Activated CD8-positive, alpha-beta memory T cell treated with anti-CD3 and anti-CD28 coated beads, Interleukin-2, amount 50 U/mL, for 1 hour (primary cell): ENCODE data around the gene ACBD3.
A peak's percentile ranks its signal among the peaks of the same experiment; 100 is the strongest.
"Not testable (repeated sequence)": the region's sequence is repeated elsewhere in the genome, so short reads cannot be mapped to it uniquely, and the experiment has no call there.

Source experiments
- DNase-seq: peaks from one replicate; pipeline ENCODE4 v3.0.0-alpha.2; 2020; ENCODE audit errors: extremely low read depth

The ACBD3 gene

DNA sequence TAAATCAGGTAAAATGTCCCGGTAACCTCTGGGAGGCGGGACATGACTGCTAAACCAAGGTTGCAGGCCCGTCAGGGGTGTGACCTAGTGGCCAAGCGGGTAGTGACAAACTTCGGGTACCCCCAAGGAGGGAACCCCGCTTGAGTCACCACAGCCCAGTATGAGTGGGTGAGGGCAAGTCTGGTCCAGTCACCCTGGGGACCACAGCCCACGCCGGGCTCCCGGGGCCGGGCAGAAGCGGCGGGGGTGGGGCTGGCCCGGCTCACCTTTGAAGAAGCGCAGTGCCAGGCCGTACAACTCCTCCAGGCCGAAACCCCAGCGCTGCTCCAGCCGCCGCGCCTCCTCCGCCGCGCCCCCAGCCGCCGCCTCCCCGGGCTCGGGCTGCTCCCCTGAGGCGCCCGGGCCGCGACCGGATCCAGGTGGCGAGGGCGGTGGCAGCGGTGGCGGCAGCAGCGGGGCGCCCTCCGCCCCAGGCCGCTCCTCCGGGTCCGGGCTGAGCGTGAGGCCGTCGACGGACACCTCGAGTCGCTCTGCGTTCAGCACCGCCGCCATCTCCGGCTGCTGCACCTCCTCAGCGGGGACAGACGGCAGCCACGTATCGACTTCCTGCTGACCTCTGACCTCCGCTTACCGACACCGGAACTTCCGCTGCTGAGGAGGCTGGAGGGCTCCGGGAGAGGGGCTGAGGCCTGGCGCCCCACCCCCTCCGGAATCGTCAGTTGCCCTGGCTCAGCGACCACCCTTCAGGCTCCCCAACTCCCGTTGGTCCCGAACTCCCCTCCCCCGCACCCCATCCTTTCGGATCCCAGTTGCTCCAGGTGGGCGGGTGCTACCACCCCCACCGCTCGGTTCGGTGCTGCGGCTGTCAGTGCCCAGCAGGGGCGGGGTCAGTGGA lies at the start of gene ACBD3:
Gene ACBD3, minus strand, starts transcription at position 618 of the 895 bp plus-strand sequence. Its CDS starts 66 bp downstream, at position 552.
- DNase-seq, result peak; percentile 65

DNA sequence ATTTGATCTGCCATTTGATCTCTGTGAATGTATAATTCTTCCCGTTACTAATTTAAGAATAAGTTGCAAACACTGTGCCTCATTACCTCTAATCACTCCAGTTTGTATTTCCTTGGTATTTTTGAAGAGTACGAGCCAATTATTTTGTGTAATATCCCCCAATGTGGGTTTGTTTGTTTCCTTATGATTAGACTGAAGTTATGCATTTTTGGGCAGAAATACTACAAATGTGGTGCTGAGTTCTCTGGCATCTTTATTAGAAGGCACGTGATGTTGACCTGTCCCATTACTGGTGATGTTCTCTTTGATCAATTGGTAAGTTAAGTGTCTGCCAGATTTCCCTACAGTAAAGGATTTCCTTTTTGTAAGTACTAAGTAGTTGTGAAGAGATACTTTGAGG lies 47.3 kb upstream of the ACBD3 start:
- no peak for DNase-seq

DNA sequence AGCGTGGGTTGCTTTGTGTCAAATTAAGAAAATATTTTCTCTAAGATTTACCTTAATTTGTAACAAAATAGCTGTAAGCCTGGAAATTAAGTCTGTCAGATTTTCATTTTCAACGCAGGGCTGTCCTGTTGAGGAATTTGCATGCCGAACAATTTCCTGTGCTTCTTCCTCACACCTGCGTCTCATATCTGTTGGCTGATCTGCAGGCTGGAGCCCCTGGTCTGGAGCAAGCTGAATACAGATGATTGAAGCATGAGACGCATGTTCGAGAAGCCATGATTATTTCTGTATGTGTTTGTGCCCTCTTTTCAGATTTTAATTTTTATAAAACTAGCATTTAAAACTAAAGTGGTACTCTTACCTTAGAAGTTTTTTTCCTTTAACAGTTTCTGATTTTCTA lies 46.8 kb upstream of the ACBD3 start:
- DNase-seq, result no peak

DNA sequence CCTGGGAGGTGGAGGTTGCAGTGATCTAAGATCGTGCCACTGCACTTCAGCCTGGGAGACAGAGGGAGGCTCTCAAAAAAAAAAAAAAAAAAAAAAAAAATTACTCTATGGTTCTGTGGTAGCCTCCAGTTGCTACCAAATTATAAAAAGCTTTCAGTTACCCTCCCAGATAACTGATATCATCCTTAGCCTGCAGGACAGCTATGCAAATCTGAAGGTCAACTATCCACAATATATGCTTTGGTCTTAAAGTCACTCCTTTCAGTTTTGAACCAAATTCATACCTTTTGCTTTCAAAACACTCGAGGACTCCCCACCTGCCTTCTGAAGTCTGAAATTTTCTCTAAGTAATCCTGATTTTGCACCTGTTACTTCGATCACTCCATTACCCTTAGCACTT lies 40.1 kb upstream of the ACBD3 start:
- no peak for DNase-seq

DNA sequence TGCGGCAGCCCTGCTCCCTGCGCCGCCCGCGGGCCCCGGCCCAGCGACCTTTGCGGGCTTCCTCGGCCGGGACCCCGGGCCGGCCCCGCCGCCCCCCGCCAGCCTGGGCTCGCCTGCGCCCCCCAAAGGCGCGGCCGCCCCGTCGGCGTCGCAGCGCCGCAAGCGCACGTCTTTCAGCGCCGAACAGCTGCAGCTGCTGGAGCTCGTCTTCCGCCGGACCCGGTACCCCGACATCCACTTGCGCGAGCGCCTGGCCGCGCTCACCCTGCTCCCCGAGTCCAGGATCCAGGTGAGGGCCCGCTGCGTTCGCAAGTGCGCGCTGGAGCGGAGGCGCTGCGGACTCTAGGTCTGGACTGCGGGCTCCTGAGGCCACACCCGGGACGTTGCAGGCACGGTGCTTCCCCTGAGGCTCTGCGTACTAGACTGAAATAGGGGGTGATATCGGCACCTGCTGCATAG lies 37.3 kb upstream of the ACBD3 start:
- DNase-seq, result no peak

DNA sequence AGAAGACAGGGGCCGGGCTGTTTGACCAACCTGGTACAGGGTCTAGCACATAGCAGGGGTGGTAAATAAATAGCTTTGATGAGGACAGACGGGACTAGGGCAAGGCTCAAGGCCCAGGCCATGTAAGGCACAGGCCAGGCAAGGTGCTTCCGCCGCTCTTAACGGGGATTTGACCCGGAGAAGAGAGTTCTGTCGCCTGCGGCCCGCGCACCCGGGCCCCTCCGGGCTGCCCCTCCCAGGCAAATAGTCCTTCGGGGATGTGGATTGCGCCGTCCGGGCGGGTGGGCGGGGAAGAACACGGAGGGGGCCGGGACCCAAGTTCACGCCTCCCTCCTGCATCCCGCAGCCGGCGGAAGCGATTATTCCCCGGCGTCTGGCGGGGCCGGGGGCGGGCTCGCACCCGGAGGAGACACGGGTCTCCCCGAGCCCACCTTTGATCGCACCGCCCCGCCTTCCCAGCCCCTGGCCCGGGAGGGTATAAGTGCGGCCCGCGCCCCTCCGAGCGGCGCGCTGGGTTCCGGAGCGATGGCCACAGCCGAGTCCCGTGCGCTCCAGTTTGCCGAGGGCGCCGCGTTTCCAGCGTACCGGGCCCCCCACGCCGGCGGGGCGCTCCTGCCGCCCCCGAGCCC lies 36.7 kb upstream of the ACBD3 start, which contains the start of gene MIXL1:
Gene MIXL1, plus strand, starts transcription at position 508 of the 629 bp plus-strand sequence. Its CDS starts 18 bp downstream, at position 526.
- no peak for DNase-seq

DNA sequence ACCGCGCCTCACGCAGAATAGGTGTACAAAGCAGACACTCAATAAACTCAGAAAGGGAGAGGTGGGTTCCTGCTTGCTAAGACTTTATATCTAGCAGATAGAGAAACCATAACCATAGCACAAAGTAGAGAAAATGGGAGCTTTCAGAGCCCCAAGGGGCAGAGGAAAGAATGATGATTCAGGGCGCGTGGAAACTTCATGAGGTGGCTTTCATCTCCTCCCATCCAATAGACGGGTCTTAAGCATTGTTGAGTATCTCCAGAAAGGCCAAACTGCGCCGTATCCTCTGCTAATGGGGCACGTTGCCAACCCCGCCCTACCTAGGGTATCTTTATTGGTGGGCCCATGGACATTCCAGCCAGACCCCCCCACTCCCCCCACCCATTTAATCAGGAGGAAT lies 36.1 kb upstream of the ACBD3 start:
- DNase-seq, result no peak

DNA sequence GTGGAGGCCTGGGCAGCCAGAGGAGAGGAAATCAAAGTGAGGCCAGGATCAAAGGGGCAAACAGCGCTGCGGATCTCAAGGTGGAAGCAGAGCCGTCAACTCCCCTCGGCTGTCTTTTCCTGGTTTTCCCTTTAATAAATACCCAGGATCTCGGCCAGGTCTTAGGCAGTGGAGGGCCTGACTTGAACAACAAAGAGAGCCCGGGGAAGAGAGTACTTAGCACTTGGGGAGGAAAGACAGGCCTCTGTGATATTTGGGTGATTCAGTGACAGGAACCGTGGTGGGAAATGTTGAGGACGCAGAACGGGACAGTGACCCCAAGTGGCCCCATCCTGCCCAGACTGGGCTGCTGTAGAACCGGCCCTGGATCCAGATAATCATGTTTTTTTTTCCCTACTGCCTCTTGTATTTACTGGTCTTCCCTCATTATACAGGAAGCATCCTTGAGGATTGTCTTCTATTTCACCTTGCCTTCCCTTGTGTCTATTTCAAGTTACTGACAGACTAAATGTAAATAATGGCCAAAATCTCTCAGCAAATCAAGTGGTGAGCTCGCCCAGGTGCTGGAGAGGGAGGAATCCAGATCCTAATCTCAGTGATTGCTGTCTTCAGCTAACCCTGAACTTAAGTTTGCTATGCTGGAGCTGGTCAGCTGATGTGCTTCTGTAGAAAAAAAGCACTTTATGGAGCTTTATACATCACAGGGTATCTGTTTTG lies 34.1 kb upstream of the ACBD3 start:
- no peak for DNase-seq

DNA sequence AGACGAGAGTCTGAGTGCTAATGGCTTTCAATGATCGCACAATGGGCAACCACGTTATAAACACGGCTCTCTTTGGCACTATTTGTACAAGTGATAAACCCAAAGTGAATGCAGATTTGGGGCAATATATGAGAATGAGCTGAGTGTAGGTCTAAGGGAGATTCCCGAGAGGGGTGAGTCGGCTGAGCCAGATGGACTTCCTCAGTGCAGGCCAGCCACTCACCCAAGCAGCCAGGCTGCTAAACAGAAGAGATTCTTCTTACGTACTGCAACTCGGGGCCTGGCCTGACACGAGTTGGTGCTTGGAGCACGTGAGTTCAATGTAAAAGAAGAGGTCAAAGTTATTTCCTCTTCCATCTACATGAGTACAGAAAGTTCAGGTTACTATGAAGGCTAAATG lies 30.7 kb upstream of the ACBD3 start:
- no peak for DNase-seq

DNA sequence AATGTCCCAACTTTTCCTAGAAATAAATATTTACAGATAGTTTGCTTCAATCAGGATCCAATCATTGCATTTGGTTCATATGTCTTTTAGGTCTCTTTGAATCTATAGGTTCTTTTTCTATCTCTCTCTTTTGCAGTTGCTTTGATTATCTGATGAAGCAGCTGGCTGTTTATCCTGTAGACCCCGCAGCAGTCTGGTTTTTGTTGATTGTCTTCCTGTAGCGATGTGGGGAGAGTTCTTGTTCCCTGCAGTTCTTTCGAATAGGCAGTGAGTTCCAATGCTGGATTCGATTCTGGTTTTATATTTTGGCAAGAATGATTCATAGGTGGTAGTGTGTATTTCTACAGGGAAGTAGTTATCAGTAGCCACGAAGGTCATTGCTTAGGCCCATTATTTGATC lies 29.5 kb upstream of the ACBD3 start:
- DNase-seq, result no peak

DNA sequence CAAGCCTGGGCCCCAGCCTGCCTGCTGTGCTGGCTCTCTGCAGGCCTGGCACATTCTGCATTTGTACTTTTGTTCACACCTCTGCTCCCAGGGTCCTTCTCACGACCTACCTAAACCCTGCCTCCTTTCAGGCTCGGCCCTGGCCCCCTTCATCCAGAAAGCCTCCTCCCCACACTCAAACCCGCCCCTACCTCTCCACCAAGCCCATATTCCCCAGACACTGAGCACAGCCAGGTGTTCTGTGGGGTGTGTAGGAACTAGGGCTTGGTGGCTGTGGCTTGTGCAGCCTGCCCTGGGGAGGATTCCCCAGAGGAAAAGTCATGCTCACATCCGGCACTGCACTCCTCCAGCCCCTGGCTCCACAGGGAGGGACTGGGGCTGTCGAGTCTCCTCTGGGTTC lies 28.7 kb upstream of the ACBD3 start:
- no peak for DNase-seq

DNA sequence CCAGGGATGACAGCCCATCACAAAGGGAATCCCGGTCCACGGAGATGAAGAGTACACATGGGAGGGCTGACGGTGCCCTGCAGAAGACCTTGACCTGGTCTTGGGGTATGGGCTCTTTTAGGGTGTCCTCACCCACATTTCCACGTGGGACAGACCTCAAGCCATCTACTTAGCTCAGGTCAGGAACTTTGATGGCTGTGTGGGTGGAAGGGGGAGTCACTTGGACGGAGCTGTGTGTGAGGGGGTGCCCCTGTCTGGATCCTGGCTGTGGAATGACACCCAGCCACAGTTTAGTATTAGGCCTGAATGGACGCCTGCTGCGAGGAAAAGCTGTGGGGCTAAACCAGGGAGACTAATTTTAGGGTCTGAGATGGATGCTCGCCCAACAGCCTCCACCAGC lies 26.0 kb upstream of the ACBD3 start:
- DNase-seq, result no peak

DNA sequence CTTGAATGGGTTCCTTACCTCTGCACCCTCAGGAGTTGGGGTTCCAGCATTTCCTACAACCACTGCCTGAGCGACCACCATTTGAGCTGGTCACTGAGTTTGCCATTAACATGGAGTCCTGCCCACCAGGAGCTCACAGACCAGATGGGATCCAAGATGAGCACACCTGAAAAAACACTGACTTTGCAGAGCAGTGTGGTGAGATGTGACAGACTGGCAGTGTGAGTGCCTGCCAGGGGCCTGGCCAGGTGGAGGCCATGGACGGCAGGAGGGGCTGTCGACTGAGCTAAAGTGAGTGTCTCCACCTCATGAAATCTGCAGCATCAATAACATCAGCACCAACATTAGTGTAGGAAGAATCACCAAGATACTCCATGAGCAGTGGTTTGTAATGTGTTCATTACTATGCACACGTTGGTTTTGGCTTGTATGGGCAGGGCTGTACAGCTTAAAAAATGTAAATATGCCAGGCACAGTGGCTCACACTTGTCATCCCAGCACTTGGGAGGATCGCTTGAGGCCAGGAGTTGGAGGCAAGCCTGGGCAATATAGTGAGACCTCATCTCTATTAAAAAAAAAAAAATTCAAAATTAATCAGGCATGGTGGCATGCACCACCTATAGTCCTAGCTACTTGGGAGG lies 24.8 kb upstream of the ACBD3 start:
- no peak for DNase-seq

DNA sequence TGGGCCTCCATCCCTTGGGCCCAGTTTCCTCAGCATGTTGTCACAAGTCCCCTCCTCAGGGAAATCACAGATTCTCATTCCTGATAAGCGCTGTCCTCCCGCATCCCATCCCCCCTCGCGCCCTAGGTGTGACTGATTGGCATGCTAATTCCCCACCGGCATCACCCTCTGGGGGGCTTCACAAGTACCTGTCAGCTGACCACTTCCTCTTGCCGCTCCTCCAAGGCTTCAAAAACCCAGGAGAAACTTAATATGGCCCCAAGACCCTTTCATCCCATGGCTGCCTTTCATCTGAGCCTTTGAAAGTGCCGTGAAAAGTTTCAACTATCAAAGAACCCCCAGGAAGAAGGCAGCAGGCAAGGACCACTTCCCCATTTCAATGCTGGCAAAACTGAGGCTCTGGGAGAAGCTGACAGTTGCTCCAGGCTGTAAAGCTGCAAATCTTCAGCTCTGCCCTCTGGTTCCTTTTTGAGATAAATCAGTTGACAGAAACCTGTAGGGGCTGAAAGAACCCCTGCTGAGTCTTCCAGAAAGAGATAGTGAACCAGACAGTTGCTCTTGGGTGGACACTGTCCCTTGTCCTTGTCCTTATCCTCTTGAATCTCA lies 24.1 kb upstream of the ACBD3 start:
- no peak for DNase-seq

DNA sequence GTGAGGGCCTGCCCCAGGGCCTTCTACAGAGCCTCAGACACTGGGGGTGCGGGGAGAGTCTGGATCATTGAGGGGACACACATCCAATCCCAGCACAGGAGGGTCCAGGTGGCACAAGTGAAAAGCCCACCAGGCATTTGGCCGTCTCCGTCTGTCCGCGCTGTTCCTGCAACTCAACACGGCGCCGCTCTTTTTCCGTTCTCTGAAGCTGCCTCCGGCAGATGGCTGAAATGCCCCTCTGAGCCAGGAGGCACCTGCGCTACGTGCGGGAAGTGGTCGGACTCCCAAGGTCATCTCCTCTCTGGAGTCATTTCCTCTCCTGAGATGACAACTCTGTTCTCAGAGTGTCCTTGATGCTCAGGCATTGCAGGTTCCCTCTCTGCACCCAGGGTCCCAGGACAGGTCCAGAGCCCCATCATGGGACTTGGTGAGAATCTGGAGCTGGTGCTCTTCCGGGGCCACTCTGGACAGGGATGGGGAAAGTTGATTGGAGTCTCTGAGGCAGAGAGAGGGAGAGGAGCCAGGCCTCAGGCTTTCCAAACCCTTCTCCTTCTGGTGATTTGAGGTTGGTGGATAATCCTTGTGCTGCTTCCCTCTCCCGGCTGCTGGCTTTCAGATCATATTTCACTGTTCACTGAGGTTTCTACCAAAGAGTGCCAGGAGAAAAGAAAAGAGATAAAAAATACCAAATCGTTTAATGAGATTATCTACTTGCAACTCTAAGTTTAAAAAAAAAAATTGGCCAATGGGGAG lies 22.9 kb upstream of the ACBD3 start:
- DNase-seq, result no peak

DNA sequence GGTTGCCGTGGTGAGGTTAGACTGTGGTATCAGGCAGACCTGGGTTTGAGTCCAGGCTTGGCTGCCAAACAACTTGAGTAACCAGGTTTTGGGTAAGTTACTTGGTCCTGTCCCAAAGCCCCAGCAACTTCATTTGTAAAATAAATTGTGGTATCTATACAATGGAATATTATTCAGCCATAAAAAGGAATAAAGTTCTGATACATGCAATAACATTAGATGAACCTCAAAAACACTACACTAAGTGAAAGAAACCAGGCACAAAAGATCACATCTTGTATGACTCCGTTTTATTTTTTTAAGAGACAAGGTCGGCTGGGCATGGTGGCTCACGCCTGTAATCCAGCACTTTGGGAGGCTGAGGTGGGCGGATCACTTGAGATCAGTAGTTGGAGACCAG lies 20.5 kb upstream of the ACBD3 start:
- no peak for DNase-seq

DNA sequence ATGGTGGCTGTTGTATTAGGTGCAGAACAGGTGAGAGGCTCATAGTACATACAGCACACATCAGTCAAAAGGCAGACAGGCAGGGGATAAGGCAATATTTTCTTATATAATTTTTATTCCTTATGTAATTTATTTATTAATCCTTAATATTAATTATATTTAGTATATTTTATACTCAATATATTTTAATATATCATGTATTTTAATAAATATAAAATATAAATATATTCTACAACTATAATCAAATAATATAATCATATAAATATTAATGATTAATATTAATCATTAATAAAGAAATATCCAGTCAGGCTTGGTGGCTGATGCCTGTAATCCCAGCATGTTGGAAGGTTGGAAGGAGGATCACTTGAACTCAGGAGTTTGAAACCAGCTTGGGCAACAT lies 17.7 kb upstream of the ACBD3 start:
- DNase-seq, result no peak

DNA sequence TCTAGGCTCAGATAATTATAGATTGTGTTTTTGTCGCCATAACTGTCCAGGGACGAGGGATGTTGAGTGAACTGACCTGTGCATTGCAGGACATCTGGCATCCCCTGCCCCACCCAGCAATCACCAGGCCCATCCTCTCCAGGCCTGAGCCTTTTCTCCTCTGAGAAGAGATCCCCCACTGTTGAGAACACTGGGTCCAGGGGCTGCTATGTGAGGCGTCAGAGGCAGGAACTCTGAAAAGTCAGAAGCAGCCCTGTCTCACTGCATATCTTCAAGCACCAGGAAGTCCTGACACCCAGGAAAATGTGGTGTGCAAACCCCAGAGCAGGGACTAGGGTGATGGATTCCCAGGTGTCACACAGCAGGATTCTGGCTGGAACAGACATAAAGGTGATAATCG lies 17.1 kb upstream of the ACBD3 start:
- no peak for DNase-seq

DNA sequence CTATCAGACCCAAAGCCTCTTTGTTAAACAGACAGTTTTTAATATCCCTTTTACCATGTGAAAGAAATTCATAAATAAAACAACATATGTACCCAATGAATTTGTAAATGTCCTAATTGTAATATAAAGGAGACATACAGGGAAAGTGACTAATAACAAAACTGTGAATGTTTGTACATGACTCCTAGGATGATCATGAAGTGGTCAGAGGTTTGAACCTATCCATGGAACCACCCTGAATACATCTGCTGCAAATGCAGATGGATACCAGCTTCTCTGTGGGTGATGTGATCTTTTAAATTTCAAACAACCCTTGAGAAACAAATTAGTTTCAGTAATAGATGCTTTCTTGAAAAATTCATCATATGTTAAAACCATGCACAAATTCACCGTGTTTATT lies 16.7 kb upstream of the ACBD3 start:
- no peak for DNase-seq

DNA sequence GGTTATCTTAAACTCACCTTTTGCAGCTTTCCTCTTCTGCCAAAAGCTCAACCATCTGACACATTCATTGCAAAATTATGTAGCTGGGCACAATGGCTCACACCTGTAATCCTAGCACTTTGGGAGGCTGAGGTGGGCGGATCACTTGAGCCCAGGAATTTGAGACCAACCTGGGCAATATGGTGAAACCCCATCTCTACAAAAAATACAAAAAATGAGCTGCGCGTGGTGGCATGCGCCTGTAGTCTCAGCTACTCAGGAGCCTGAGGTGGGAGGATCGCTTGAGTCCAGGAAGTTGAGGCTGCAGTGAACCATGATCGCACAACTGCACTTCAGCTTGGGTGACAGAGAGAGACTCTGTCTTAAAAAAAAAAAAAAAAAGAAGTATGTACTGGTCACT lies 16.1 kb upstream of the ACBD3 start:
- DNase-seq, result not testable (repeated sequence)

DNA sequence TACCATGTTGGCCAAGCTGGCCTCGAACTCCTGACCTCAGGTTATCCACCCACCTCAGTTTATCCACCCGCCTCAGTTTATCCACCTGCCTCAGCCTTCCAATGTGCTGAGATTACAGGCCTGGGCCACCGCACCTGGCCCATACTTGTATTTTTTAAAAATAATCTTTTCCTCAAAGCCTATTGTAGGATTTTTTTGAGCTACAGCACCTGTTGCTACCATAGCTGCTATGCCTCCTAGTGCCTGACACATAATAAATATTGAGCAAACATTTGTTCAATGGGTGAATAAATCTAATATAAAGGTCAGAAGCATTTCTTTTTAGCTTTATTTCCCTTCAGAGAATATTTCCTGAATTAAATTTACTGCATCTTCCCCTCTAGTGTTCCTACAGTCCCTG lies 15.7 kb upstream of the ACBD3 start:
- DNase-seq, result no peak
